Endothelial cell of umbilical vein (primary cell): ENCODE data around the gene SUGCT. TPM values are rescaled to one million over a fixed set of nuclear protein-coding genes. Genes with fewer than 3 reads are reported as not detected.
A peak's percentile ranks its signal among the peaks of the same experiment; 100 is the strongest.

Source experiments
- BruUV-seq: library from RNA; stranded (reverse); fragments of 400-500 nt; replicated peaks from 2 replicates; lab custom pipeline; 2021; lab: Mats Ljungman, UMichigan
- CTCF ChIA-PET: fragments of 300-600, 350-600 bp; sonication (Branson Sonifier 250); formaldehyde crosslinking; loops from one replicate; lab custom pipeline; 2021; ENCODE audit warnings: antibody characterized with exemption, inconsistent platforms; lab: Charles Lee
- POLR2A ChIA-PET: fragments of 300-600, 350-600 bp; sonication (Branson Sonifier 250); formaldehyde crosslinking; loops from one replicate; lab custom pipeline; 2021; ENCODE audit warnings: antibody characterized with exemption, inconsistent platforms; lab: Charles Lee
- DNase-seq: peaks from one replicate; pipeline ENCODE4 v3.0.0-alpha.2; 2011; ENCODE audit warnings: low read depth, low spot score
- FAIRE-seq: peaks from 2 replicates; lab custom pipeline; 2011; peaks lifted over from hg19 to GRCh38; lab: Jason Lieb, UNC
- H2AFZ ChIP-seq: 2 replicates; pipeline ENCODE4 v1.6.0; 2012; ENCODE audit warnings: low read depth, low read length, control low read depth, inconsistent platforms
- H3K27ac ChIP-seq: 2 replicates; pipeline ENCODE4 v1.5.1; 2011; ENCODE audit warnings: low read depth, mild to moderate bottlenecking, control low read depth, low read length, moderate library complexity; ENCODE audit not compliant: insufficient read depth
- H3K27me3 ChIP-seq, 2 experiments: 2 replicates each; pipeline versions ENCODE4 v1.6.0 to v1.6.1; 2011; ENCODE audit warnings: low read length in 2 of 2, mixed read lengths in 1 of 2; ENCODE audit not compliant: control insufficient read depth in 2 of 2, insufficient read depth in 2 of 2
- H3K36me3 ChIP-seq, 2 experiments: 2 replicates in 1 of 2; 3 replicates in 1 of 2; pipeline ENCODE4 v1.5.1; 2011; ENCODE audit warnings: low read length in 2 of 2, mild to moderate bottlenecking in 1 of 2, moderate library complexity in 1 of 2; ENCODE audit not compliant: control insufficient read depth in 2 of 2, insufficient read depth in 2 of 2; ENCODE audit errors: extremely low read depth in 1 of 2
- H3K4me1 ChIP-seq: 3 replicates; pipeline ENCODE4 v1.5.1; 2011; ENCODE audit warnings: mild to moderate bottlenecking, low read length; ENCODE audit not compliant: control insufficient read depth, insufficient read depth; ENCODE audit errors: extremely low read depth
- H3K4me2 ChIP-seq: 2 replicates; pipeline ENCODE4 v1.6.1; 2011; ENCODE audit warnings: low read length, control low read depth, mixed read lengths; ENCODE audit not compliant: insufficient read depth
- H3K4me3 ChIP-seq, 3 experiments: fragments of 200-600 bp in 1 of 3; sonication (generic), shearing (Covaris generic) in 1 of 3; replicated peaks in 1 of 3; 2 replicates each; pipeline ENCODE4 v1.5.1; 2011 to 2016; ENCODE audit warnings: control low read depth in 3 of 3, low read length in 3 of 3, mild to moderate bottlenecking in 2 of 3, inconsistent platforms in 1 of 3, low read depth in 1 of 3, moderate library complexity in 1 of 3; ENCODE audit not compliant: insufficient read depth in 1 of 3
- H3K79me2 ChIP-seq: 2 replicates; pipeline ENCODE4 v1.6.0; 2012; ENCODE audit warnings: low read length, inconsistent platforms; ENCODE audit not compliant: control insufficient read depth, insufficient read depth
- H3K9ac ChIP-seq: replicated peaks from 2 replicates; pipeline ENCODE3; 2011; ENCODE audit warnings: low read length, control low read depth; ENCODE audit not compliant: insufficient read depth; ENCODE audit errors: extremely low read depth
- H3K9me1 ChIP-seq: replicated peaks from 3 replicates; pipeline ENCODE4 v1.6.0; 2011; ENCODE audit warnings: mild to moderate bottlenecking, low read length; ENCODE audit not compliant: control insufficient read depth, insufficient read depth; ENCODE audit errors: extremely low read depth
- H3K9me3 ChIP-seq: replicated peaks from 2 replicates; pipeline ENCODE4 v1.5.1; 2012; ENCODE audit warnings: low read length, inconsistent platforms; ENCODE audit not compliant: control insufficient read depth, insufficient read depth
- H4K20me1 ChIP-seq: replicated peaks from 2 replicates; pipeline ENCODE3; 2011; ENCODE audit warnings: mild to moderate bottlenecking, low read length; ENCODE audit not compliant: control insufficient read depth, insufficient read depth; ENCODE audit errors: extremely low read depth
- EZH2 ChIP-seq: IDR thresholded peaks from 2 replicates; pipeline ENCODE4 v1.6.1; 2012; ENCODE audit warnings: borderline replicate concordance, low read depth, mild to moderate bottlenecking, moderate library complexity, low read length, inconsistent platforms; ENCODE audit not compliant: severe bottlenecking
- FOS ChIP-seq: IDR thresholded peaks from 2 replicates; pipeline ENCODE4 v1.6.1; 2011; ENCODE audit warnings: mild to moderate bottlenecking, low read length, moderate library complexity, borderline replicate concordance; ENCODE audit not compliant: insufficient read depth
- GATA2 ChIP-seq: IDR thresholded peaks from 2 replicates; pipeline ENCODE4 v1.7.0; 2011; ENCODE audit warnings: low read depth, mild to moderate bottlenecking, moderate library complexity, mixed read lengths, low read length; ENCODE audit not compliant: insufficient read length, insufficient read depth
- JUN ChIP-seq: IDR thresholded peaks from 2 replicates; pipeline ENCODE4 v1.6.1; 2011; ENCODE audit warnings: borderline replicate concordance, low read depth; ENCODE audit not compliant: insufficient read length, insufficient read depth
- MYC ChIP-seq: IDR thresholded peaks from one replicate; pipeline ENCODE4 v1.6.1; 2011; ENCODE audit warnings: mild to moderate bottlenecking, low read depth, low read length
- POLR2A ChIP-seq: IDR thresholded peaks from 2 replicates; pipeline ENCODE4 v1.6.1; 2012; ENCODE audit warnings: low read depth, mild to moderate bottlenecking, control low read depth, low read length
- POLR2AphosphoS5 ChIP-seq: IDR thresholded peaks from 2 replicates; pipeline ENCODE4 v1.6.1; 2012; ENCODE audit warnings: low read depth, mild to moderate bottlenecking, control low read depth, low read length, moderate library complexity; ENCODE audit not compliant: insufficient read depth
- dilution Hi-C: fragments of 300-500 bp; cut with MboI; formaldehyde crosslinking; loops from one replicate; pipeline ENCODE4 v1.15.0; 2019; ENCODE audit warnings: low sequenced_read_pairs; ENCODE audit not compliant: extremely low pct_ligation_motif_present
- intact Hi-C: fragments of 100-400 bp; cut with micrococcal nuclease; formaldehyde crosslinking; loops from one replicate; pipeline ENCODE4 v1.10.0; 2022
- polyA plus RNA-seq, 4 experiments: library from polyadenylated mRNA; depleted of rRNA in 3 of 4; stranded (reverse) in 3 of 4; unstranded in 1 of 4; fragments of >200 nt; gene quantifications; 2 replicates each; pipeline versions ENCODE4 v1.2.1 to v1.2.3, GENCODE V29; 2011 to 2012; ENCODE audit warnings: missing spikeins in 1 of 4
- total RNA-seq: library from RNA; stranded (reverse); gene quantifications from 2 replicates; pipeline ENCODE4 v1.2.3, GENCODE V29; 2021
- TF ChIP-seq, protein P1 (sequence below), 2 donors: IDR thresholded peaks; 1 replicate in 1 of 2; 2 replicates in 1 of 2; pipeline ENCODE4 v1.5.1; 2011; ENCODE audit warnings: low read length in 2 of 2, mild to moderate bottlenecking in 2 of 2, moderate library complexity in 2 of 2, control low read depth in 1 of 2, inconsistent platforms in 1 of 2, low read depth in 1 of 2; ENCODE audit not compliant: insufficient read depth in 1 of 2; ENCODE audit errors: extremely low read depth in 1 of 2
- TF ChIP-seq, protein P2 (sequence below): IDR thresholded peaks from 2 replicates; pipeline ENCODE4 v1.6.1; 2011; ENCODE audit not compliant: insufficient read depth, insufficient read length

Gene SUGCT
- total and polyA plus RNA-seq, 2 donors (not counting 3 experiments of a cell fraction or from before 2014, with no cell fraction given), result 1.2 to 1.4 TPM

DNA sequence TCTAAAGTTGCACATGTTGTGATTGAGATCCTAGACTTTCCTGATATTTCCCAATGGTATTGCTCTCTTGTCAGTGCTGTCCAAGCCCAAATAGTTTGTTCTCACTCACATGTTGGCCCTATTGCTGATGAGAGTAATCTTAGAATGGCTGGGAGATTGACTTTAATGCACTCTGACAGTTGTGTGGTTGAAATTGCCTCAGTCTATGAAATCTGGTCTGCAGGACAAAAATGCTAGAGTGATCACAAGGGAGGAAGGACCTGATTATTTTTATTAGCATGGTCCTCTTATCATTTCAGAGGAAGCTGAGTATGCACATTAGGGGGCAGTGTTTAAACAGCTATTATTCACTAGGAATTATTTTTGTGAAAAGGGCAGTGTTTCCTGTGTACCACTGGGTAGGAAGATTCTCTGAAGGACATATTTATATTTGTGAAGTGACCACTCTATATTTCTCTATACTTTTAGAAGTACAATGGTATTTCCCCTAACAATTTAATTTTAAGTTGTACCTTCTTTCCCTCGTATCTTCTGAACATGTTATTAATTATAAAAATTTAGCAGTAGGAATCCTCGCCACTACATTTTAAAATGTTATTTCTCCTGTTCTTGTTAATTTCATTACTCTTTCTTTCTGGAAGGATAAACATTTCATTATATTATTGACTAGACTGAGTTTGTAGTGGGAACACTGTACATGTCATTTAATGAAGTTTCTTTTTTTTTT, 64.4 kb downstream of the SUGCT start:
- DNase-seq, result peak; percentile 51
- H3K27me3 ChIP-seq, result no peaks in the 10 kb centered on the region
- no peak overlapping the region for H3K9ac ChIP-seq
- no peak overlapping the region for H3K4me3 ChIP-seq
- no peak overlapping the region for H3K4me2 ChIP-seq
- intact Hi-C loops (loop anchor here (1.0 kb wide), 1 partner anchor 406 kb away; no protein-coding TSS in a partner anchor), dilution Hi-C loops (no loop called here)
- peaks cover 2% of the 10 kb centered on the region for H3K4me1 ChIP-seq
- H4K20me1 ChIP-seq, result no peaks in the 10 kb centered on the region
- no peaks in the 10 kb centered on the region for H3K79me2 ChIP-seq
- H3K27ac ChIP-seq, result no peak overlapping the region
- TF ChIP-seq, protein P1, sequence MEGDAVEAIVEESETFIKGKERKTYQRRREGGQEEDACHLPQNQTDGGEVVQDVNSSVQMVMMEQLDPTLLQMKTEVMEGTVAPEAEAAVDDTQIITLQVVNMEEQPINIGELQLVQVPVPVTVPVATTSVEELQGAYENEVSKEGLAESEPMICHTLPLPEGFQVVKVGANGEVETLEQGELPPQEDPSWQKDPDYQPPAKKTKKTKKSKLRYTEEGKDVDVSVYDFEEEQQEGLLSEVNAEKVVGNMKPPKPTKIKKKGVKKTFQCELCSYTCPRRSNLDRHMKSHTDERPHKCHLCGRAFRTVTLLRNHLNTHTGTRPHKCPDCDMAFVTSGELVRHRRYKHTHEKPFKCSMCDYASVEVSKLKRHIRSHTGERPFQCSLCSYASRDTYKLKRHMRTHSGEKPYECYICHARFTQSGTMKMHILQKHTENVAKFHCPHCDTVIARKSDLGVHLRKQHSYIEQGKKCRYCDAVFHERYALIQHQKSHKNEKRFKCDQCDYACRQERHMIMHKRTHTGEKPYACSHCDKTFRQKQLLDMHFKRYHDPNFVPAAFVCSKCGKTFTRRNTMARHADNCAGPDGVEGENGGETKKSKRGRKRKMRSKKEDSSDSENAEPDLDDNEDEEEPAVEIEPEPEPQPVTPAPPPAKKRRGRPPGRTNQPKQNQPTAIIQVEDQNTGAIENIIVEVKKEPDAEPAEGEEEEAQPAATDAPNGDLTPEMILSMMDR (IDR thresholded peaks at IDR 0.05; ENCODE audit: extremely low read depth in 1 of 2, insufficient read depth in 1 of 2, low read depth in 1 of 2, low read length in 2 of 2), result peak; percentile 22 to 28
- no peak for TF ChIP-seq MYC
- FAIRE-seq, result no peak
- H3K9me3 ChIP-seq, result no peaks in the 10 kb centered on the region
- H2AFZ ChIP-seq, result no peak overlapping the region
- no peaks in the 10 kb centered on the region for H3K9me1 ChIP-seq
- ChIA-PET POLR2A (interaction anchor here (0.6 to 0.8 kb wide), 2 partner anchors 20 to 377 kb away, joined by 3 to 4 read pairs; no protein-coding TSS in a partner anchor), CTCF (interaction anchor here (0.6 to 3.0 kb wide), 21 partner anchors 9 to 1693 kb away, joined by 3 to 23 read pairs (median 4); partner anchors contain the start of genes MPLKIP and SUGCT)
- no peaks in the 10 kb centered on the region for H3K36me3 ChIP-seq
- BruUV-seq, result no TSS peak

DNA sequence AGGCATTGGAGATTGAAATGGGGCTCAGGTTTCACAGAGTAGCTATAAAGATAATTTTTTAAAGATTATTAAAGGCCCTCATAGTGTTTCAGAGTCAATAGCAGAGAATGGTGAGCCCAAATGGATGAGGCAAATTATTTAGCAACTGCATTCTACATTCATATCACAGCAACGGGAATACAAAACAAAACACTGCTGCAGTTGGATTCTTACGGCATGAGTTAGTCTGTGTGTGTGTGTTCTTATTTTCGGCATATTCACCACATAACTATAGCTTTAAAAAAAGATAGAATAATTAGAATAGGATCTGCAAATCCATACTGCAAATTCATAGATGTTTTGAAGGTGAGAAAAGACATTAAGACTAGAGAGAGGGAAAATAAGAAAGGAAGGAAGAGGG, 66.0 kb downstream of the SUGCT start:
- no peak for TF ChIP-seq POLR2A
- TF ChIP-seq EZH2, result no peak
- no peak for TF ChIP-seq FOS
- TF ChIP-seq, protein P2, sequence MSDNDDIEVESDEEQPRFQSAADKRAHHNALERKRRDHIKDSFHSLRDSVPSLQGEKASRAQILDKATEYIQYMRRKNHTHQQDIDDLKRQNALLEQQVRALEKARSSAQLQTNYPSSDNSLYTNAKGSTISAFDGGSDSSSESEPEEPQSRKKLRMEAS, result no peak
- no peak for TF ChIP-seq JUN
- TF ChIP-seq, protein P1 (IDR thresholded peaks at IDR 0.05; ENCODE audit: extremely low read depth in 1 of 2, insufficient read depth in 1 of 2, low read depth in 1 of 2, low read length in 2 of 2), result no peak
- TF ChIP-seq GATA2, result no peak
- no peak for TF ChIP-seq POLR2AphosphoS5
- no peak for TF ChIP-seq MYC
- CTCF ChIA-PET, result interaction anchor here (2.4 to 4.0 kb wide), 3 partner anchors 19 to 404 kb away, joined by 10 to 15 read pairs (median 14); no protein-coding TSS in a partner anchor
- POLR2A ChIA-PET, result no interaction called here
- no peaks in the 10 kb centered on the region for H4K20me1 ChIP-seq
- H3K4me3 ChIP-seq, result no peak overlapping the region
- no peak overlapping the region for H2AFZ ChIP-seq
- no peak overlapping the region for H3K27ac ChIP-seq
- no peak overlapping the region for H3K9ac ChIP-seq
- H3K4me2 ChIP-seq, result no peak overlapping the region
- no TSS peak for BruUV-seq
- no peaks in the 10 kb centered on the region for H3K27me3 ChIP-seq
- no peaks in the 10 kb centered on the region for H3K79me2 ChIP-seq
- H3K36me3 ChIP-seq, result no peaks in the 10 kb centered on the region
- H3K9me3 ChIP-seq, result no peaks in the 10 kb centered on the region
- dilution Hi-C loops (no loop called here), intact Hi-C loops (no loop called here)
- no peak for FAIRE-seq
- H3K4me1 ChIP-seq, result peaks cover 2% of the 10 kb centered on the region
- no peak for DNase-seq
- H3K9me1 ChIP-seq, result no peaks in the 10 kb centered on the region
